Stimulated activated CD4-positive, alpha-beta T cell treated with anti-CD3 and anti-CD28 coated beads, Interleukin-2, amount 100 ng/mL, for 48 hours (primary cell): Measurements from ENCODE around the gene ZNF423.

Experiments used
- DNase-seq, 2 donors: peaks; one replicate each; pipeline ENCODE4 v3.0.0-alpha.2; 2020

ZNF423 gene

DNA sequence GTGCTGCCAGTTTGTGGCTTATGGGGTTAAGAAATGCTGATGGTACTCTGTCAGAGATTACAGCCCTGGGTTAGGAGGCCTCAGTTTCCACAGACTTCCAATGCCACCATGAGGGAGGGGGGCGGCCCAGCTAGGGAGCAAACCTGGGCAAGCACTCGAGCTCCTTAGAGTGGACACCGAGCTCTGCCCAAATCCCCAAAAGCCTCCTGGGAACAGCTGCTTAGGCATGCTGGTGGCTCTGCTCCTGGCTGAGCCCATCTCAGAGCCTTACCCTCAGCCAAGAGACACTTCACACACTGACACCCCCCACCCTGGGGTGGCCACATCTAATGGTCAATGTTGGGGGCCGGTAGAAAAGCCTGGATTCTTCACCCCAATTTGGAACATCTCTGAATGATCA, 416.2 kb downstream of the ZNF423 start:
- DNase-seq, result no peak

DNA sequence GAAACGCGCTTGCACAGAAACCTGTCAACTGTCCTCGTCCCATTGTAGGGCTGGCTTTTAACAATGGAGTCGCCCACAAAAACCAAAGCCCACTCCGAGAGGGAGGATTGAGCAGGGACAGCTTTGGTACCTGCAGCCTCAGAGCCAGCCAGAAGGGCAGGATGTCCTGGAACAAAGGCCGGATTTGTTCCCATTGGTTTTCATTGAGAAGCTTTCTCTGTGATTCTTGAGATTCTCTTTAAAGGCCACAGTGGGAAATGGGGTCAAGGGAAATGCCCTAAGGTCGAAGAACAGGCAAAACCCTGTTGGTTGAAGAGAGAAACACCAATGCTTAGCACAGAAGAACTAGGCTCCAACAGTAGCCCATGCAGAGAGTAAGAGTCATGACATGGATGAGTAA, 416.9 kb downstream of the ZNF423 start:
- no peak for DNase-seq
